HCT116 (cell line): ENCODE measurements around the gene RBM19. TPM values are rescaled to one million over a fixed set of nuclear protein-coding genes. Genes with fewer than 3 reads are reported as not detected.

ENCODE experiments used
- ATAC-seq: fragments of 200-7000 bp; cut with Tn5 transposase; 2 replicates; pipeline ENCODE4 v1.9.1; 2020; ENCODE audit warnings: mild to moderate bottlenecking, moderate library complexity
- BruUV-seq: library from RNA; stranded (reverse); fragments of 400-500 nt; replicated peaks from 2 replicates; lab custom pipeline; 2021; lab: Mats Ljungman, UMichigan
- CTCF ChIA-PET: fragments of 300-600 bp; sonication (Branson Sonifier 250); formaldehyde crosslinking; loops from one replicate; lab custom pipeline; 2021; ENCODE audit warnings: antibody characterized with exemption; lab: Charles Lee
- POLR2A ChIA-PET: fragments of 300-600, 350-600 bp; sonication (Branson Sonifier 250); formaldehyde crosslinking; loops from one replicate; lab custom pipeline; 2021; ENCODE audit warnings: antibody characterized with exemption; lab: Charles Lee
- RAD21 ChIA-PET, 2 experiments: fragments of 300-600 bp; sonication (Branson Sonifier 250); formaldehyde crosslinking; loops; one replicate each; lab custom pipeline; 2023; ENCODE audit warnings: low total read pairs in 2 of 2; ENCODE audit not compliant: uncharacterized antibody in 2 of 2, unreplicated experiment in 2 of 2, low non-redundant PET in 1 of 2; lab: Charles Lee
- DNase-seq: peaks from one replicate; pipeline ENCODE4 v3.0.0-alpha.2; 2010; ENCODE audit warnings: low read depth, low spot score
- H2AFZ ChIP-seq: fragments of 200-600 bp; shearing (Covaris generic), sonication (generic); 2 replicates; pipeline ENCODE4 v1.6.1; 2017; ENCODE audit warnings: low read depth, mixed run types, mixed read lengths, antibody characterized with exemption, low read length; ENCODE audit not compliant: poor library complexity, severe bottlenecking
- H3K27ac ChIP-seq: 2 replicates; pipeline ENCODE4 v1.5.1; 2012; ENCODE audit warnings: low read depth, low read length
- H3K27me3 ChIP-seq: fragments of 200-600 bp; sonication (generic); 2 replicates; pipeline ENCODE4 v1.6.1; 2016; ENCODE audit warnings: mixed run types, low read length, mixed read lengths; ENCODE audit not compliant: insufficient read depth
- H3K36me3 ChIP-seq, 2 experiments: fragments of 200-500 bp in 1 of 2; fragments of 200-600 bp in 1 of 2; sonication (Bioruptor generic) in 1 of 2; sonication (generic) in 1 of 2; 2 replicates each; pipeline versions ENCODE4 v1.5.1 to v1.6.1; 2014 to 2016; ENCODE audit warnings: low read length in 2 of 2, inconsistent platforms in 1 of 2, mixed read lengths in 1 of 2, mixed run types in 1 of 2; ENCODE audit not compliant: insufficient read depth in 2 of 2, control insufficient read depth in 1 of 2
- H3K4me1 ChIP-seq, 2 experiments: fragments of 200-600 bp in 1 of 2; sonication (generic) in 1 of 2; 2 replicates each; pipeline versions ENCODE4 v1.5.1 to v1.6.1; 2012 to 2017; ENCODE audit warnings: low read length in 2 of 2, inconsistent platforms in 1 of 2, mild to moderate bottlenecking in 1 of 2, mixed read lengths in 1 of 2, mixed run types in 1 of 2, moderate library complexity in 1 of 2; ENCODE audit not compliant: insufficient read depth in 2 of 2, control insufficient read depth in 1 of 2
- H3K4me2 ChIP-seq: fragments of 200-600 bp; sonication (generic); 2 replicates; pipeline ENCODE4 v1.6.1; 2017; ENCODE audit warnings: mixed run types, low read length, mixed read lengths
- H3K4me3 ChIP-seq, 2 experiments: fragments of 200-600 bp in 1 of 2; sonication (generic) in 1 of 2; replicated peaks in 1 of 2; 2 replicates each; pipeline ENCODE4 v1.5.1; 2011 to 2016; ENCODE audit warnings: low read length in 2 of 2, control low read depth in 1 of 2, low read depth in 1 of 2, mild to moderate bottlenecking in 1 of 2, mixed read lengths in 1 of 2, mixed run types in 1 of 2
- H3K79me2 ChIP-seq: fragments of 200-600 bp; sonication (generic); 2 replicates; pipeline ENCODE4 v1.6.1; 2017; ENCODE audit warnings: mild to moderate bottlenecking, mixed run types, low read length, moderate library complexity, mixed read lengths; ENCODE audit not compliant: insufficient read depth
- H3K9ac ChIP-seq: fragments of 200-600 bp; sonication (generic); 2 replicates; pipeline ENCODE4 v1.6.1; 2016; ENCODE audit warnings: low read length, mixed read lengths
- H3K9me2 ChIP-seq: fragments of 200-600 bp; sonication (generic), shearing (Covaris generic); 2 replicates; pipeline ENCODE4 v1.6.1; 2017; ENCODE audit warnings: mixed run types, mild to moderate bottlenecking, moderate library complexity; ENCODE audit not compliant: insufficient read depth
- H3K9me3 ChIP-seq, 2 experiments: fragments of 200-500 bp in 1 of 2; fragments of 200-600 bp in 1 of 2; sonication (Bioruptor generic) in 1 of 2; sonication (generic) in 1 of 2; 2 replicates each; pipeline ENCODE4 v1.6.1; 2014 to 2017; ENCODE audit warnings: low read length in 2 of 2, mixed read lengths in 2 of 2, inconsistent platforms in 1 of 2, low read depth in 1 of 2, mild to moderate bottlenecking in 1 of 2, mixed run types in 1 of 2, moderate library complexity in 1 of 2; ENCODE audit not compliant: control insufficient read depth in 1 of 2, insufficient read depth in 1 of 2
- H4K20me1 ChIP-seq: fragments of 200-600 bp; sonication (generic), shearing (Covaris generic); 2 replicates; pipeline ENCODE4 v1.6.1; 2017; ENCODE audit warnings: mixed run types, mild to moderate bottlenecking, moderate library complexity; ENCODE audit not compliant: insufficient read depth
- CBX3 ChIP-seq: IDR thresholded peaks from 2 replicates; pipeline ENCODE4 v1.6.1; 2012; ENCODE audit warnings: low read depth
- EGR1 ChIP-seq: IDR thresholded peaks from 2 replicates; pipeline ENCODE4 v1.6.1; 2012; ENCODE audit warnings: low read depth
- EZH2 ChIP-seq: fragments of 200-600 bp; sonication (generic); IDR thresholded peaks from 2 replicates; pipeline ENCODE4 v1.6.1; 2017; ENCODE audit warnings: antibody characterized with exemption, mixed run types
- FOSL1 ChIP-seq: IDR thresholded peaks from 2 replicates; pipeline ENCODE4 v1.6.1; 2012; ENCODE audit warnings: low read depth
- JUND ChIP-seq: IDR thresholded peaks from 2 replicates; pipeline ENCODE4 v1.6.1; 2012
- POLR2AphosphoS5 ChIP-seq: IDR thresholded peaks from 2 replicates; pipeline ENCODE4 v1.6.1; 2011; ENCODE audit warnings: mild to moderate bottlenecking, low read depth, low read length, moderate library complexity
- SRF ChIP-seq: IDR thresholded peaks from 2 replicates; pipeline ENCODE4 v1.6.1; 2012; ENCODE audit warnings: low read depth
- YY1 ChIP-seq: IDR thresholded peaks from 2 replicates; pipeline ENCODE4 v1.6.1; 2011; ENCODE audit warnings: low read length, low read depth, moderate library complexity, mild to moderate bottlenecking; ENCODE audit not compliant: insufficient replicate concordance; ENCODE audit errors: extremely low read depth
- ZBTB33 ChIP-seq: IDR thresholded peaks from 2 replicates; pipeline ENCODE4 v1.6.1; 2011; ENCODE audit warnings: mild to moderate bottlenecking, low read length, moderate library complexity; ENCODE audit not compliant: insufficient replicate concordance; ENCODE audit errors: extremely low read depth
- ZFX ChIP-seq: fragments of 450-650 bp; IDR thresholded peaks from 2 replicates; pipeline ENCODE4 v1.6.1; 2017
- intact Hi-C: fragments of 100-400 bp; cut with micrococcal nuclease; formaldehyde crosslinking; loops from 2 replicates; pipeline ENCODE4 v1.10.0; 2022
- total RNA-seq: library from RNA; stranded (reverse); gene quantifications from one replicate; pipeline ENCODE4 v1.2.1, GENCODE V29; 2021; ENCODE audit not compliant: unreplicated experiment
- TF ChIP-seq, protein P1 (sequence below): IDR thresholded peaks from 2 replicates; pipeline ENCODE4 v1.6.1; 2012
- TF ChIP-seq, protein P2 (sequence below), 3 experiments: fragments of 200-600 bp in 1 of 3; sonication (generic) in 1 of 3; IDR thresholded peaks in 2 of 3; conservative IDR thresholded peaks in 1 of 3; 2 replicates each; pipeline ENCODE4 v1.5.1; 2012 to 2017; ENCODE audit warnings: low read depth in 2 of 3, low read length in 2 of 3, antibody characterized with exemption in 1 of 3, borderline replicate concordance in 1 of 3, control low read depth in 1 of 3, mild to moderate bottlenecking in 1 of 3, mixed read lengths in 1 of 3, mixed run types in 1 of 3, moderate library complexity in 1 of 3; ENCODE audit not compliant: insufficient read depth in 1 of 3

RBM19 gene
- total RNA-seq, 1 experiment from 2014 or later = 30.7 TPM

DNA sequence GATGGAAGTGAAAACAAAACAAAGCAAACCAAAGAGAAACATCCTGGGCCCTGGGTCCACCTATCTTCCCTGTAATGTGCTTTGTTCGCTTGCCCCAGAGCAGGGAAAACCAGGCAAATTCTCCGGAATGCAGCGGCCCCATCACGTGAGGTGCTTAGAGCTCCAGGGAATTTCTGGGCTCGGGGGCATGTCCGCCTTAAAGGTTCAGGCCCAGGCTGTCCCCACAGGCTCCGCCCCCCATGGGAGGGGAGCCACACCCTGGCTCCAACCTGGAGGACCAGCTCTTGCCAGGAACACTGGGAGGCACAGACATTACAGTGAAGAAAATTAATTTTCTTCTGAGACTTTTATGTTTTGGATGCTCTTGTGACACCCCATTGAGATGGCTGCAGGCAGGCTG is 69.9 kb downstream of the RBM19 start:
- no peaks in the 10 kb centered on the region for H3K27me3 ChIP-seq
- ATAC-seq = peak; percentile 43; the same call in 1 of the 2 replicates
- no peak for DNase-seq
- H3K79me2 ChIP-seq = no peaks in the 10 kb centered on the region
- H3K4me1 ChIP-seq = peaks cover 4 to 14% of the 10 kb centered on the region in 2 experiments
- H2AFZ ChIP-seq = no peak overlapping the region
- H3K9ac ChIP-seq = no peak overlapping the region
- TF ChIP-seq EZH2 = no peak
- no peak for TF ChIP-seq POLR2AphosphoS5
- TF ChIP-seq, protein P1, sequence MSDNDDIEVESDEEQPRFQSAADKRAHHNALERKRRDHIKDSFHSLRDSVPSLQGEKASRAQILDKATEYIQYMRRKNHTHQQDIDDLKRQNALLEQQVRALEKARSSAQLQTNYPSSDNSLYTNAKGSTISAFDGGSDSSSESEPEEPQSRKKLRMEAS = no peak
- H3K27ac ChIP-seq = no peak overlapping the region
- no peak overlapping the region for H3K4me3 ChIP-seq
- H3K9me3 ChIP-seq = no peaks in the 10 kb centered on the region
- ChIA-PET CTCF (no interaction called here), RAD21 (no interaction called here), POLR2A (no interaction called here)
- H3K4me2 ChIP-seq = no peak overlapping the region
- BruUV-seq = no TSS peak
- no peaks in the 10 kb centered on the region for H3K9me2 ChIP-seq
- intact Hi-C loops = no loop called here
- no peaks in the 10 kb centered on the region for H3K36me3 ChIP-seq
- H4K20me1 ChIP-seq = no peaks in the 10 kb centered on the region

GRCh38 chr12:113895176-113895575 is 70.9 kb downstream of the RBM19 start:
- H3K27ac ChIP-seq = no peak overlapping the region
- no peak overlapping the region for H3K4me3 ChIP-seq
- no peak overlapping the region for H3K9ac ChIP-seq
- no peaks in the 10 kb centered on the region for H4K20me1 ChIP-seq
- no peak for ATAC-seq
- H2AFZ ChIP-seq = no peak overlapping the region
- no peaks in the 10 kb centered on the region for H3K9me3 ChIP-seq
- no peak for DNase-seq
- H3K27me3 ChIP-seq = no peaks in the 10 kb centered on the region
- TF ChIP-seq CBX3 (no peak), SRF (no peak), ZFX (no peak), JUND (no peak), ZBTB33 (no peak), FOSL1 (no peak), YY1 (no peak), EGR1 (no peak)
- TF ChIP-seq, protein P2, sequence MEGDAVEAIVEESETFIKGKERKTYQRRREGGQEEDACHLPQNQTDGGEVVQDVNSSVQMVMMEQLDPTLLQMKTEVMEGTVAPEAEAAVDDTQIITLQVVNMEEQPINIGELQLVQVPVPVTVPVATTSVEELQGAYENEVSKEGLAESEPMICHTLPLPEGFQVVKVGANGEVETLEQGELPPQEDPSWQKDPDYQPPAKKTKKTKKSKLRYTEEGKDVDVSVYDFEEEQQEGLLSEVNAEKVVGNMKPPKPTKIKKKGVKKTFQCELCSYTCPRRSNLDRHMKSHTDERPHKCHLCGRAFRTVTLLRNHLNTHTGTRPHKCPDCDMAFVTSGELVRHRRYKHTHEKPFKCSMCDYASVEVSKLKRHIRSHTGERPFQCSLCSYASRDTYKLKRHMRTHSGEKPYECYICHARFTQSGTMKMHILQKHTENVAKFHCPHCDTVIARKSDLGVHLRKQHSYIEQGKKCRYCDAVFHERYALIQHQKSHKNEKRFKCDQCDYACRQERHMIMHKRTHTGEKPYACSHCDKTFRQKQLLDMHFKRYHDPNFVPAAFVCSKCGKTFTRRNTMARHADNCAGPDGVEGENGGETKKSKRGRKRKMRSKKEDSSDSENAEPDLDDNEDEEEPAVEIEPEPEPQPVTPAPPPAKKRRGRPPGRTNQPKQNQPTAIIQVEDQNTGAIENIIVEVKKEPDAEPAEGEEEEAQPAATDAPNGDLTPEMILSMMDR (IDR thresholded peaks at IDR 0.05 in 2 of 3, conservative IDR thresholded peaks at IDR 0.05 in 1 of 3; ENCODE audit: borderline replicate concordance in 1 of 3, insufficient read depth in 1 of 3, low read depth in 2 of 3, low read length in 2 of 3) = no peak
- no peaks in the 10 kb centered on the region for H3K36me3 ChIP-seq
- ChIA-PET RAD21 (no interaction called here), POLR2A (no interaction called here), CTCF (no interaction called here)
- H3K4me2 ChIP-seq = no peak overlapping the region
- peaks cover 4 to 14% of the 10 kb centered on the region in 2 experiments for H3K4me1 ChIP-seq
- intact Hi-C loops = no loop called here
- BruUV-seq = no TSS peak
- H3K79me2 ChIP-seq = no peaks in the 10 kb centered on the region
- H3K9me2 ChIP-seq = no peaks in the 10 kb centered on the region
